AG09309 (cell line): ENCODE data around the gene NEU3.

ENCODE experiments used
- DNase-seq: peaks from one replicate; pipeline ENCODE4 v3.0.0-alpha.2; 2010; ENCODE audit warnings: low read depth
- H3K4me3 ChIP-seq: 2 replicates; pipeline ENCODE4 v1.5.1; 2011; ENCODE audit warnings: mild to moderate bottlenecking, low read depth, low read length, moderate library complexity; ENCODE audit not compliant: control insufficient read depth
- TF ChIP-seq, protein P1 (sequence below): IDR thresholded peaks from 2 replicates; pipeline ENCODE4 v1.5.1; 2011; ENCODE audit warnings: mild to moderate bottlenecking, low read depth, low read length, inconsistent platforms; ENCODE audit not compliant: insufficient read depth, control insufficient read depth; ENCODE audit errors: missing control alignments

Gene NEU3, protein sequence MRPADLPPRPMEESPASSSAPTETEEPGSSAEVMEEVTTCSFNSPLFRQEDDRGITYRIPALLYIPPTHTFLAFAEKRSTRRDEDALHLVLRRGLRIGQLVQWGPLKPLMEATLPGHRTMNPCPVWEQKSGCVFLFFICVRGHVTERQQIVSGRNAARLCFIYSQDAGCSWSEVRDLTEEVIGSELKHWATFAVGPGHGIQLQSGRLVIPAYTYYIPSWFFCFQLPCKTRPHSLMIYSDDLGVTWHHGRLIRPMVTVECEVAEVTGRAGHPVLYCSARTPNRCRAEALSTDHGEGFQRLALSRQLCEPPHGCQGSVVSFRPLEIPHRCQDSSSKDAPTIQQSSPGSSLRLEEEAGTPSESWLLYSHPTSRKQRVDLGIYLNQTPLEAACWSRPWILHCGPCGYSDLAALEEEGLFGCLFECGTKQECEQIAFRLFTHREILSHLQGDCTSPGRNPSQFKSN

DNA sequence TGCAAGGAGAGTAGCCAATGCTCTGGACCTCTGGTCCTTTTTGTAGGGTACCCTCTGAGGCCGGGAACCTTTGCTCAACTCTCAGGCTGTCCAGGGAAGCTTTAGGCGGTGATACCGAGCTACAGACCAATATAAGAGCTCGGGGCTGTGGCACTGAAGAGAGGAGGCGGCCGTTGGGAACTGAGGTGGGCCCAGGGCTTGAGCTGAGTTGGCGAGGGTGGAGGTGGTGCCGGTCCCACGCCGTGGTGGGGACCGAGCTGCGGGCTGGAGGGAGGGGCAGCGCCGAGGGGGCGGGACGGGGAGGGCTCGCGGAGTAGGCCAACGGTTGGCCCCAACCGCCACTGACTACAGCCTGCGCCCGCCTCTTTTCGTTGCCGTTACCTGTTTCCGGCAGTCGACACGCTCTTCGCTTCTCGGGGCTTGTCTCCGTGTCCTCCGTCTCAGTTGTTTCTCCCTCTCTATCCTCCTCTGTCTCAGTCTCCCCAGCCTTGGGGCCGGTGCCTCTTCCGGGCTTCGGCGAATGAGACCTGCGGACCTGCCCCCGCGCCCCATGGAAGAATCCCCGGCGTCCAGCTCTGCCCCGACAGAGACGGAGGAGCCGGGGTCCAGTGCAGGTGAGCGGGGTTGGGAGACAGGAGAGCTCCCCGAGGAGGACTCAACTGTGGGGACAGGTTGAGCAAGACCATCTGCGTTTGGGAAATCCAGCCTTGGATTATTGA, at the start of gene NEU3:
TSS of gene NEU3 (plus strand) at position 393 of the 719 bp plus-strand sequence. CDS start at position 521, 128 bp downstream.
- H3K4me3 ChIP-seq, result peak within 1 kb of the TSS; percentile 58
- TF ChIP-seq, protein P1, sequence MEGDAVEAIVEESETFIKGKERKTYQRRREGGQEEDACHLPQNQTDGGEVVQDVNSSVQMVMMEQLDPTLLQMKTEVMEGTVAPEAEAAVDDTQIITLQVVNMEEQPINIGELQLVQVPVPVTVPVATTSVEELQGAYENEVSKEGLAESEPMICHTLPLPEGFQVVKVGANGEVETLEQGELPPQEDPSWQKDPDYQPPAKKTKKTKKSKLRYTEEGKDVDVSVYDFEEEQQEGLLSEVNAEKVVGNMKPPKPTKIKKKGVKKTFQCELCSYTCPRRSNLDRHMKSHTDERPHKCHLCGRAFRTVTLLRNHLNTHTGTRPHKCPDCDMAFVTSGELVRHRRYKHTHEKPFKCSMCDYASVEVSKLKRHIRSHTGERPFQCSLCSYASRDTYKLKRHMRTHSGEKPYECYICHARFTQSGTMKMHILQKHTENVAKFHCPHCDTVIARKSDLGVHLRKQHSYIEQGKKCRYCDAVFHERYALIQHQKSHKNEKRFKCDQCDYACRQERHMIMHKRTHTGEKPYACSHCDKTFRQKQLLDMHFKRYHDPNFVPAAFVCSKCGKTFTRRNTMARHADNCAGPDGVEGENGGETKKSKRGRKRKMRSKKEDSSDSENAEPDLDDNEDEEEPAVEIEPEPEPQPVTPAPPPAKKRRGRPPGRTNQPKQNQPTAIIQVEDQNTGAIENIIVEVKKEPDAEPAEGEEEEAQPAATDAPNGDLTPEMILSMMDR, result no peak
- DNase-seq, result peak; percentile 18

DNA sequence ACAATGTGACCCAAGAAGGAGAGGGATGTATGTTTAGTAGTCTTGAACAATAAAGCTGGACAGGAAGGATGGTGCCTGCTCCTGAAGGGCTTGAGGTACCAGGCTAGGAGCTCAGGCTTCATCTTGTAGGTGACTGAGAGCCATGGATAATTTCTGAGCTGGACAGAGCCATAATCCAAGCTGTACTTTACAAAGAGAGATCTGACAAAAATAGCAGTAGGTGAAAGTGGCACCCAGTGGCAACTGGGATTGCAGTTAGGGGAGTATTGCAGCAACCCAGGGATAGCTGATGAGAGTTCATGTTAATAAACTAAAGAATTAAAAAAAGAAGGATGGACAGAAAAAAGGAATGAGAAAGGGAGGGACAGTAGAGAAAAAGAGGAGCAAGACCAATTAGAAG, 47.2 kb upstream of the NEU3 start:
- H3K4me3 ChIP-seq, result no peak overlapping the region
- no peak for DNase-seq
- TF ChIP-seq, protein P1, result no peak

DNA sequence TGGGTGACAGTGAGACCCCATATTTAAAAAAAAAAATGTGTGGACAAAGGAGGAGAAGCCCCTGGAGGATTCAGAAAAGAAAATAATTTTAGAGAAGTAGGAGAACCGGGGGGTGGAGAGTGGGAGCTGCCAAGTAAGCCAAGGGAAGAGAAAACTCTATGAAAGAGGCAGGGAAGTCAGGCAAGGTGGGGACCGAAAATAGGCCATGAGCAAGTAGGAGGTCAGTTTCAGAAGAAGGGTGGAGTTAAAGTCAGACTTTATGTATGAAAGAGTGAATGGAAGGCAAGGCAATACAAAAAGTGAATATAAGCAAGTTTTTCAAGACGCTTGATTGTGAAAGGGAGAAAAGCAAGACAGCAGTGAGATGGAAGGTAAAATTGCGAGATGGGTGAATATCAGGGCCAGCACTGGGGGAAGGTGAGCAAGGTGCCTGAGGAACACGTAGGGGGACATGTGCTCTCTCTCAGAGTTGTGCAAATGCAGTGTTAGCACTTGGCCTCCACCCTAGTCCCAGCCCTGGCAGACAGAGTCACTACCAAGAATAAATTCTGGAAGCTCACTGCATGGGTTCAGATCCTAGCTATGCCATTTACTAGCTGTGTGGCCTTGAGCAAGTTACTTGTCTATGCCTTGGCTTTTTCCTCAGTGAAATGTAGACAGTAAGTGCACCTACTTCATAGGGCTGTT, 46.5 kb upstream of the NEU3 start:
- DNase-seq, result no peak
- H3K4me3 ChIP-seq, result no peak overlapping the region
- TF ChIP-seq, protein P1, result no peak

DNA sequence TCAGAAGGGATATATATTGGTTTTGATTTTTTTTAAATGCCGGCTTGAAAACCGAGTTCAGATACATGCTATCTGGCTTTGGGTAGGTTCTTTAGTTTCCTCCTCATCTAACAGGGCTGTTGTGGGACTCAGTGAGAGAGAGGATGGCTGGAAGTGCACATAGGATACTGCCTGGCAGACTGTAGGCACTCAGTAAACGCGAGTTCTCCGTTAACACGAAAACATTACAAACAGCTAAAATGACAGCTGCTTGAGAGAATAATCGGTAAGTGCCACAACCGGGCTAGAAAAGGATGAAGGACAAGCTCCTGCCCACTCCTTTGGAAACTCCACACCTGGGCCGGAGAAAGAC, 40.2 kb upstream of the NEU3 start:
- no peak for DNase-seq
- H3K4me3 ChIP-seq, result peak overlapping the region; percentile 94
- TF ChIP-seq, protein P1, result no peak

DNA sequence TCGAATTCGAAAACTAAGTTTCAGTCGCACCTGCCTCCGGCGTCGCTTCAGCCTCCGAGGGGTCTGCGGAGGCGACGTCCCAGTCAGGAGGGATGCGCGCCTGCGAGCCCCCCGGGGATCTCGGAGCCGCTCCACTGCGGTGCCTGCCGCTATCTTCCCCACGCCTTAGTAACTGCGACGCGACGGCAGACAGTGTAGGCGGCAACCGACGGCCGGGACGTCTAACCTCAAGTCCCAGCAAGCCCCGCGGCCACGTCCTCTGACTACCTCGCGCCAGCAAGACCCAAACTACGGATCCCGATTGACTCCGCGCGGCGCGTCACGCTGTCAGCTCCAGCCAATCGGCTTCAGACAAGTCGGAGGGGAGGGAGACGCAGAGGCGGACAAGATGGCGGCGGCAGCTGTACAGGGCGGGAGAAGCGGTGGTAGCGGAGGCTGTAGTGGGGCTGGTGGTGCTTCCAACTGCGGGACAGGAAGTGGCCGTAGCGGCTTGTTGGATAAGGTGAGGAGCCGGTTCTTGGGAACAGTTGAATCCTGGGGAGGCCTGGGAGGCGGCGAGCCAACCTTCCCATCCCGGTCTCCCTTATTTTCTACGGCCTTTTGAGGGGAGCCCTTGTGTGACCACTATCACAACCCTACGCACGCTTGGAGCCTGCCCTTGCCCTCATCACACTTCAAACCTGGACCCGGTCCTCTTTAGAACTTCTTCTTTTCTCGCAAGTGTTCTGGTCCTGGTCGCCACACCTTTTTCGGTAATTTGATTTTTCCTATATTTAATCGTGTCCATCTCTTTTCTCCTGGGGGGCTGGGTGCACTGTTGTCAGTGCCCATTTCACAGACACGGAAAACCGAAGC, 39.6 kb upstream of the NEU3 start, which contains the start of the genes SPCS2 and XRRA1:
TSS of gene SPCS2 (plus strand) at position 369 of the 855 bp plus-strand sequence. CDS start at position 389, 20 bp downstream.
TSS of gene XRRA1 (minus strand) at position 194 of the 855 bp plus-strand sequence. CDS start 8,213 bp downstream, outside the sequence.
- peak within 1 kb of the TSS; percentile 94 for H3K4me3 ChIP-seq
- peak; percentile 93 for DNase-seq
- TF ChIP-seq, protein P1, result no peak
